Testis (tissue), 2 donors: ENCODE data around the gene PER1.

Experiments used
- POLR2A ChIP-seq: fragments of 450-650 bp; IDR thresholded peaks from one replicate; pipeline ENCODE4 v1.6.1; 2017; ENCODE audit warnings: antibody characterized with exemption, mild to moderate bottlenecking, moderate library complexity
- TF ChIP-seq, protein P1 (sequence below), 3 experiments: fragments of 450-650 bp in 2 of 3; fragments of 200-600 bp in 1 of 3; sonication (generic) in 1 of 3; IDR thresholded peaks; one replicate each; pipeline ENCODE4 v1.5.1; 2016 to 2019; ENCODE audit warnings: antibody characterized with exemption in 3 of 3, mild to moderate bottlenecking in 2 of 3, moderate library complexity in 1 of 3

DNA sequence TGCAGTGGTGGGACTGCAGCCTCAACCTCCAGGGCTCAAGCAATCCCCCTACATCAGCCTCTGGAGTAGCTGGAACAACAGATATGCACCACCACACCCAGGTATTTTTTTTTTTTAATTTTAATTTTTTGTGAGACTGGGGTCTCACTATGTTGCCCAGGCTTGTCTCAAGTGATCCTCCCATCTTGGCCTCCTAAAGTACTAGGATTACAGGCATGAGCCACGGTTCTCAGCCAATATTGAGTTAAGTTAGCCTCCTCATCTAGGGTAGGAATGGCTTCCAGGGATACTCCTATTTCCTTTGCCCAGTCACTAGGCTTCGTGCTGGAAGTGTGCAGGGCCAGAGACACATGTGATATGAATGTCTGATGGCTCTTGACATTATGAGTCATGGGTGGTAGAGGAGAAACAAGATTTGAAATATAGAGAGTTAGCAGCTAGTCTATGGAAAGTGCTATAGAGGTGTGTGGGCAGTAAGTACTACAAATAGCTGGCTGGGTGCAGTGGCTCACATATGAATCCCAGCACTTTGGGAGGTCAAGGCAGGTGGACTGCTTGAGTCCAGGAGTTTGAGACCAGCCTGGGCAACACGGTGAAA lies 20.3 kb downstream of the PER1 start:
- TF ChIP-seq, protein P1, sequence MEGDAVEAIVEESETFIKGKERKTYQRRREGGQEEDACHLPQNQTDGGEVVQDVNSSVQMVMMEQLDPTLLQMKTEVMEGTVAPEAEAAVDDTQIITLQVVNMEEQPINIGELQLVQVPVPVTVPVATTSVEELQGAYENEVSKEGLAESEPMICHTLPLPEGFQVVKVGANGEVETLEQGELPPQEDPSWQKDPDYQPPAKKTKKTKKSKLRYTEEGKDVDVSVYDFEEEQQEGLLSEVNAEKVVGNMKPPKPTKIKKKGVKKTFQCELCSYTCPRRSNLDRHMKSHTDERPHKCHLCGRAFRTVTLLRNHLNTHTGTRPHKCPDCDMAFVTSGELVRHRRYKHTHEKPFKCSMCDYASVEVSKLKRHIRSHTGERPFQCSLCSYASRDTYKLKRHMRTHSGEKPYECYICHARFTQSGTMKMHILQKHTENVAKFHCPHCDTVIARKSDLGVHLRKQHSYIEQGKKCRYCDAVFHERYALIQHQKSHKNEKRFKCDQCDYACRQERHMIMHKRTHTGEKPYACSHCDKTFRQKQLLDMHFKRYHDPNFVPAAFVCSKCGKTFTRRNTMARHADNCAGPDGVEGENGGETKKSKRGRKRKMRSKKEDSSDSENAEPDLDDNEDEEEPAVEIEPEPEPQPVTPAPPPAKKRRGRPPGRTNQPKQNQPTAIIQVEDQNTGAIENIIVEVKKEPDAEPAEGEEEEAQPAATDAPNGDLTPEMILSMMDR (IDR thresholded peaks at IDR 0.05), result no peak
- no peak for TF ChIP-seq POLR2A
